GM18498 (cell line): Measurements from ENCODE around the gene PIAS3.

Experiments used
- ATAC-seq: cut with Tn5 transposase; IDR thresholded peaks from one replicate; pipeline ENCODE4 v1.9.1; 2021; ENCODE audit warnings: mild to moderate bottlenecking, moderate library complexity; ENCODE audit not compliant: unreplicated experiment

PIAS3 gene

GRCh38 chr1:145858901-145859490 lies at the start of gene PIAS3:
TSS of gene PIAS3 (minus strand) at chr1:145859081. CDS start at chr1:145858990, 91 bp downstream.
- ATAC-seq, result peak; percentile 86

GRCh38 chr1:145908653-145909052 lies 49.8 kb upstream of the PIAS3 start:
- ATAC-seq, result no peak

- no peak for ATAC-seq
Measured at GRCh38 chr1:145906954-145907753, 48.3 kb upstream of the PIAS3 start.

- no peak for ATAC-seq
Measured at GRCh38 chr1:145901312-145902021, 42.6 kb upstream of the PIAS3 start.

GRCh38 chr1:145898756-145899155 lies 39.9 kb upstream of the PIAS3 start:
- no peak for ATAC-seq

GRCh38 chr1:145897969-145898368 lies 39.1 kb upstream of the PIAS3 start:
- no peak for ATAC-seq

- no peak for ATAC-seq
Measured at GRCh38 chr1:145895471-145895870, 36.6 kb upstream of the PIAS3 start.

- no peak for ATAC-seq
Measured at GRCh38 chr1:145893306-145894055, 34.6 kb upstream of the PIAS3 start.

GRCh38 chr1:145892486-145893087 lies 33.7 kb upstream of the PIAS3 start:
- no peak for ATAC-seq

- peak; percentile 69 for ATAC-seq
Measured at GRCh38 chr1:145891587-145892485, 33.0 kb upstream of the PIAS3 start.

- no peak for ATAC-seq
Measured at GRCh38 chr1:145891143-145891542, 32.3 kb upstream of the PIAS3 start.

- no peak for ATAC-seq
Measured at GRCh38 chr1:145889722-145890121, 30.8 kb upstream of the PIAS3 start.

- no peak for ATAC-seq
Measured at GRCh38 chr1:145887631-145888030, 28.8 kb upstream of the PIAS3 start.

GRCh38 chr1:145886816-145887215 lies 27.9 kb upstream of the PIAS3 start:
- ATAC-seq, result no peak

- ATAC-seq, result no peak
Measured at GRCh38 chr1:145886390-145886789, 27.5 kb upstream of the PIAS3 start.

GRCh38 chr1:145885738-145886287 lies 26.9 kb upstream of the PIAS3 start, which contains the start of gene ANKRD35:
TSS of gene ANKRD35 (minus strand) at chr1:145885866. CDS start at chr1:145885758, 108 bp downstream.
- peak; percentile 99 for ATAC-seq

- no peak for ATAC-seq
Measured at GRCh38 chr1:145884675-145885074, 25.8 kb upstream of the PIAS3 start.

GRCh38 chr1:145879775-145880174 lies 20.9 kb upstream of the PIAS3 start:
- no peak for ATAC-seq

- no peak for ATAC-seq
Measured at GRCh38 chr1:145878724-145879123, 19.8 kb upstream of the PIAS3 start.
